ENCODE measurements around the gene CNNM4. TPM values are rescaled to one million over a fixed set of nuclear protein-coding genes. Genes with fewer than 3 reads are reported as not detected.

Gene CNNM4
- total and polyA plus RNA-seq, 4 donors = 0.82 to 2.3 (median 2.1) TPM

DNA sequence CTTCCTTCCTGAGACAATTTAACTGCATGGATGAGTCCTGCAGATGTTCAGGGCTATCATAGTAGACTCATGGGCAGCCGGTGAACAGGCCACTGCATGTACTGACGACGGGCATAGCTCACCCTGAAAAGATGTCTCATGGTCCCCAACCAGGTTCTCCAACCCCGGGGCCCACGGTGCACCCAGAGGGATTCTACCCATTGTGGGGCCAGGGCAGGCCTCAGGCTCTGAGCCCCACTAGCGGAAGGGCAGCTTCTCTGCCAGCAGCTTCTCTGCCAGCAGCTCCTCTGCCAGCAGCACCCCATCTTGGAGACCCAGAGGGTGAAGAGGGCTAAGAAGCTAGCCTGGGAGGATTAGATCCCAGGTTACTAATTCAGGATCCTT, 3.2 kb upstream of the CNNM4 start:
- no peak overlapping the region for H3K27ac ChIP-seq (ENCODE audit: low read depth in 1 of 2, low read length in 2 of 2)
- peaks cover 10 to 26% (median 19%) of the 10 kb centered on the region in 4 donors for H3K4me1 ChIP-seq (ENCODE audit: control insufficient read depth in 4 of 4, insufficient read depth in 4 of 4, low read length in 3 of 4)
- H3K9me3 ChIP-seq (ENCODE audit: control insufficient read depth in 4 of 4, low read length in 3 of 4) = no peaks in the 10 kb centered on the region
- no peaks in the 10 kb centered on the region for H3K27me3 ChIP-seq (ENCODE audit: control insufficient read depth in 4 of 4, insufficient read depth in 4 of 4, low read length in 3 of 4)
- TF ChIP-seq, protein P1, sequence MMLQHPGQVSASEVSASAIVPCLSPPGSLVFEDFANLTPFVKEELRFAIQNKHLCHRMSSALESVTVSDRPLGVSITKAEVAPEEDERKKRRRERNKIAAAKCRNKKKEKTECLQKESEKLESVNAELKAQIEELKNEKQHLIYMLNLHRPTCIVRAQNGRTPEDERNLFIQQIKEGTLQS (IDR thresholded peaks at IDR 0.05) = no peak
- TF ChIP-seq SP1 (IDR thresholded peaks at IDR 0.05) = no peak
- TF ChIP-seq NR2F2 (IDR thresholded peaks at IDR 0.05) = no peak
- TF ChIP-seq EGR1 (IDR thresholded peaks at IDR 0.05; ENCODE audit: low read depth in 2 of 2) = no peak
- TF ChIP-seq HNF4A (conservative IDR thresholded peaks at IDR 0.05) = no peak
- no peak for TF ChIP-seq RXRA (IDR thresholded peaks at IDR 0.05)
- no peak for TF ChIP-seq RAD21 (IDR thresholded peaks at IDR 0.05)
- no peak for TF ChIP-seq HNF4G (IDR thresholded peaks at IDR 0.05)
- TF ChIP-seq, protein P2, sequence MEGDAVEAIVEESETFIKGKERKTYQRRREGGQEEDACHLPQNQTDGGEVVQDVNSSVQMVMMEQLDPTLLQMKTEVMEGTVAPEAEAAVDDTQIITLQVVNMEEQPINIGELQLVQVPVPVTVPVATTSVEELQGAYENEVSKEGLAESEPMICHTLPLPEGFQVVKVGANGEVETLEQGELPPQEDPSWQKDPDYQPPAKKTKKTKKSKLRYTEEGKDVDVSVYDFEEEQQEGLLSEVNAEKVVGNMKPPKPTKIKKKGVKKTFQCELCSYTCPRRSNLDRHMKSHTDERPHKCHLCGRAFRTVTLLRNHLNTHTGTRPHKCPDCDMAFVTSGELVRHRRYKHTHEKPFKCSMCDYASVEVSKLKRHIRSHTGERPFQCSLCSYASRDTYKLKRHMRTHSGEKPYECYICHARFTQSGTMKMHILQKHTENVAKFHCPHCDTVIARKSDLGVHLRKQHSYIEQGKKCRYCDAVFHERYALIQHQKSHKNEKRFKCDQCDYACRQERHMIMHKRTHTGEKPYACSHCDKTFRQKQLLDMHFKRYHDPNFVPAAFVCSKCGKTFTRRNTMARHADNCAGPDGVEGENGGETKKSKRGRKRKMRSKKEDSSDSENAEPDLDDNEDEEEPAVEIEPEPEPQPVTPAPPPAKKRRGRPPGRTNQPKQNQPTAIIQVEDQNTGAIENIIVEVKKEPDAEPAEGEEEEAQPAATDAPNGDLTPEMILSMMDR (IDR thresholded peaks at IDR 0.05; ENCODE audit: low read depth, low read length, missing input control) = no peak
- H3K4me3 ChIP-seq (ENCODE audit: low read depth in 1 of 3, low read length in 3 of 3) = no peak overlapping the region
- 94% methylated on average over 6 of the region's 6 CpGs for WGBS
- H3K36me3 ChIP-seq (ENCODE audit: control insufficient read depth in 4 of 4, insufficient read depth in 3 of 4, low read depth in 1 of 4, low read length in 3 of 4) = no peaks in the 10 kb centered on the region
- no peak for DNase-seq (ENCODE audit: low spot score)
- no peak overlapping the region for H3K9ac ChIP-seq (ENCODE audit: low read depth in 1 of 2, low read length in 2 of 2)

DNA sequence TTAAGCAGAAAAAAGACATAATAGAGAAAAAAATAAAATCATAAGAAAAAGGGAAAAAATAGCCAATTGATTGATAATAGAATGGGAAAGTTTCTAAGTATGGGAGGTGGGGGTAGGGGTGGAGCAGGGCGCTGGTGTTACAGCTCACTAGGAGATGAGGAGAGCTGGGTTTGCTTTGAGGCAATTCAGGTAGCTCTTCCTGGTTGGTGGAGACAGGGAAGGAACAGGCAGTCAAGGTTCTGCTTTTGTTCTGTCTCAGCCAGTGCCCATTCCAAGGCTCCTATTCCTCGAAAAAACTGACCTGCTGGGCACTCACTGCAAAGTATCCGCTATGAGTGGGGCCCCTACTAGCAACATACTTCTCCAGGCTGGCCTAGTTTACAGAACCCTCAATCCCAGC, 1.7 kb upstream of the CNNM4 start:
- no peak overlapping the region for H3K4me3 ChIP-seq (ENCODE audit: low read depth in 1 of 3, low read length in 3 of 3)
- H3K36me3 ChIP-seq (ENCODE audit: control insufficient read depth in 4 of 4, insufficient read depth in 3 of 4, low read depth in 1 of 4, low read length in 3 of 4) = no peaks in the 10 kb centered on the region
- H3K9me3 ChIP-seq (ENCODE audit: control insufficient read depth in 4 of 4, low read length in 3 of 4) = no peaks in the 10 kb centered on the region
- no peak for DNase-seq (ENCODE audit: low spot score)
- no peaks in the 10 kb centered on the region for H3K27me3 ChIP-seq (ENCODE audit: control insufficient read depth in 4 of 4, insufficient read depth in 4 of 4, low read length in 3 of 4)
- no peak overlapping the region for H3K9ac ChIP-seq (ENCODE audit: low read depth in 1 of 2, low read length in 2 of 2)
- no peak overlapping the region for H3K27ac ChIP-seq (ENCODE audit: low read depth in 1 of 2, low read length in 2 of 2)
- H3K4me1 ChIP-seq (ENCODE audit: control insufficient read depth in 4 of 4, insufficient read depth in 4 of 4, low read length in 3 of 4) = peaks cover 14 to 40% (median 32%) of the 10 kb centered on the region in 4 donors
- WGBS = 92% methylated on average over 3 of the region's 3 CpGs
- TF ChIP-seq, protein P3, sequence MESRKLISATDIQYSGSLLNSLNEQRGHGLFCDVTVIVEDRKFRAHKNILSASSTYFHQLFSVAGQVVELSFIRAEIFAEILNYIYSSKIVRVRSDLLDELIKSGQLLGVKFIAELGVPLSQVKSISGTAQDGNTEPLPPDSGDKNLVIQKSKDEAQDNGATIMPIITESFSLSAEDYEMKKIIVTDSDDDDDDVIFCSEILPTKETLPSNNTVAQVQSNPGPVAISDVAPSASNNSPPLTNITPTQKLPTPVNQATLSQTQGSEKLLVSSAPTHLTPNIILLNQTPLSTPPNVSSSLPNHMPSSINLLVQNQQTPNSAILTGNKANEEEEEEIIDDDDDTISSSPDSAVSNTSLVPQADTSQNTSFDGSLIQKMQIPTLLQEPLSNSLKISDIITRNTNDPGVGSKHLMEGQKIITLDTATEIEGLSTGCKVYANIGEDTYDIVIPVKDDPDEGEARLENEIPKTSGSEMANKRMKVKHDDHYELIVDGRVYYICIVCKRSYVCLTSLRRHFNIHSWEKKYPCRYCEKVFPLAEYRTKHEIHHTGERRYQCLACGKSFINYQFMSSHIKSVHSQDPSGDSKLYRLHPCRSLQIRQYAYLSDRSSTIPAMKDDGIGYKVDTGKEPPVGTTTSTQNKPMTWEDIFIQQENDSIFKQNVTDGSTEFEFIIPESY (IDR thresholded peaks at IDR 0.05) = no peak

DNA sequence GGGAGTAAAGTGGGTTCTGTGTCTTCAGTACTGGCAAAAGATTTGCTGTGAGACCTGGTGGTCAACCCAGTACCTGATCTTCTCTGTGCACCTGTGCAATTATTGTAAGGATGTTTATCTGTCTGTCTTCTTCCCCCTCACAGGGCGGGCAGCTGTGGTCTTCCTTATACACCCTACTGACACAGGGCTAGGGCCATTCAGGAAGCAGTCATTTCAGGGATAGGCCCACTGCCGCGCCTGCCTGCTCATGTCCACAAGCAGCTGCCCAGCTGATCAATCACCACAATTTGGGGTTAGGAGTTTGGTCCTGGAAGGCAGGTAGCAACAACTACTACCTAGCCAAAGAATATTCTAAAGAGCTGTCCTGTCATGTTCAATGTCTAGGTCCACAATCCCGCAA, 1.2 kb upstream of the CNNM4 start:
- Histone ChIP-seq H3K27ac (ENCODE audit: low read depth in 1 of 2, low read length in 2 of 2) (no peak overlapping the region), H3K36me3 (ENCODE audit: control insufficient read depth in 4 of 4, insufficient read depth in 3 of 4, low read depth in 1 of 4, low read length in 3 of 4) (no peaks in the 10 kb centered on the region), H3K9ac (ENCODE audit: low read depth in 1 of 2, low read length in 2 of 2) (no peak overlapping the region), H3K27me3 (ENCODE audit: control insufficient read depth in 4 of 4, insufficient read depth in 4 of 4, low read length in 3 of 4) (no peaks in the 10 kb centered on the region), H3K9me3 (ENCODE audit: control insufficient read depth in 4 of 4, low read length in 3 of 4) (no peaks in the 10 kb centered on the region), H3K4me1 (ENCODE audit: control insufficient read depth in 4 of 4, insufficient read depth in 4 of 4, low read length in 3 of 4) (peaks cover 18 to 45% (median 37%) of the 10 kb centered on the region in 4 donors), H3K4me3 (ENCODE audit: low read depth in 1 of 3, low read length in 3 of 3) (no peak overlapping the region)
- 91% methylated on average over 4 of the region's 4 CpGs for WGBS
- no peak for DNase-seq (ENCODE audit: low spot score)
- TF ChIP-seq YY1 (IDR thresholded peaks at IDR 0.05) (no peak), FOXA1 (IDR thresholded peaks at IDR 0.05) (no peak)
